Muscle layer of colon (tissue), 2 donors: ENCODE measurements around the gene GPC6.
A peak's percentile ranks its signal among the peaks of the same experiment; 100 is the strongest.

ENCODE experiments used
- H3K27ac ChIP-seq: one replicate; pipeline ENCODE4 v1.7.0; 2013; ENCODE audit warnings: low read depth, mild to moderate bottlenecking, low read length, moderate library complexity
- H3K27me3 ChIP-seq, 2 donors: one replicate each; pipeline ENCODE4 v1.7.0; 2013; ENCODE audit warnings: low read length in 2 of 2, mild to moderate bottlenecking in 2 of 2; ENCODE audit not compliant: insufficient read depth in 2 of 2, control insufficient read depth in 1 of 2
- H3K36me3 ChIP-seq: one replicate; pipeline ENCODE4 v1.7.0; 2013; ENCODE audit warnings: mild to moderate bottlenecking, low read length; ENCODE audit not compliant: insufficient read depth
- H3K4me1 ChIP-seq: one replicate; pipeline ENCODE4 v1.7.0; 2013; ENCODE audit warnings: mild to moderate bottlenecking, low read length; ENCODE audit not compliant: insufficient read depth
- H3K4me3 ChIP-seq, 2 donors: one replicate each; pipeline ENCODE4 v1.7.0; 2013; ENCODE audit warnings: low read length in 2 of 2, low read depth in 1 of 2, mild to moderate bottlenecking in 1 of 2, moderate library complexity in 1 of 2
- H3K9ac ChIP-seq: one replicate; pipeline ENCODE4 v1.7.0; 2013; ENCODE audit warnings: low read length
- H3K9me3 ChIP-seq: one replicate; pipeline ENCODE4 v1.7.0; 2013; ENCODE audit warnings: mild to moderate bottlenecking, low read length
- donor health status: abdominal sarcoma.
- donor health status: Adenocarcinoma of cecum.

Gene GPC6

DNA sequence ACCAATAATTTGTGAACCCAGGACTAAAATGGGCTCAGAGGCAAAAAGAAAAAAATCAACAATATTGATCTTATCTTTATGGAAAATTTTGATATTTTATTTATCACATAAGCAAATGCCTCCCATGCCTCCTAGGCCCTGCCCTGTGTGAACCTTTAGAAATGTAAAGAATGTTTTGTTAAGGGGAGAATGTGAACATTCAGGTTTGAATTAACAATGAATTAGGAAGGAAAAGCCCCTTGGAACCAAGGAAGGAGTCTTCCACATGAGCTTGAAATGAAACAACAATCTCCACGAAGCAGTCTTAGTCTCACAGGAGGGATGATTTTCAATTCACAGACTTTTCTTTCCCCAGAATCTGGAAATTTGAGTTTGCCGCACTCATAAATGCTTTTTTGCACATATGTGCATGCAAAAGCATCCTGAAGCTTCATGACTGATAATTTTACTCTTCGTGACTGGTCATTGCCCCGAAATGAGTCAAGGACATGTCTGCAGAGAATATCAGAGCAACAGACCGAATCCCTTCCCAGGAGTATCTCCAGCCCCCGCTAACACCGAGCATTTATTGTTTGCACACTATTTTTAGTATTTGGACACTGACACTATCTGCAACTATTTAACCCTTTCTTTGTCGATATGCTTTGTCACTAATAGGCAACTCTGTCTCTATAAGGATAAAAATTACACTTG lies 1117.7 kb downstream of the GPC6 start:
- H3K27me3 ChIP-seq, result no peaks in the 10 kb centered on the region
- peaks cover 23% of the 10 kb centered on the region for H3K4me1 ChIP-seq
- no peak overlapping the region for H3K9ac ChIP-seq
- H3K9me3 ChIP-seq, result no peaks in the 10 kb centered on the region
- peak overlapping the region; percentile 19 for H3K27ac ChIP-seq
- no peaks in the 10 kb centered on the region for H3K36me3 ChIP-seq
- peak overlapping the region in 1 of 2 donors; percentile 39 for H3K4me3 ChIP-seq

DNA sequence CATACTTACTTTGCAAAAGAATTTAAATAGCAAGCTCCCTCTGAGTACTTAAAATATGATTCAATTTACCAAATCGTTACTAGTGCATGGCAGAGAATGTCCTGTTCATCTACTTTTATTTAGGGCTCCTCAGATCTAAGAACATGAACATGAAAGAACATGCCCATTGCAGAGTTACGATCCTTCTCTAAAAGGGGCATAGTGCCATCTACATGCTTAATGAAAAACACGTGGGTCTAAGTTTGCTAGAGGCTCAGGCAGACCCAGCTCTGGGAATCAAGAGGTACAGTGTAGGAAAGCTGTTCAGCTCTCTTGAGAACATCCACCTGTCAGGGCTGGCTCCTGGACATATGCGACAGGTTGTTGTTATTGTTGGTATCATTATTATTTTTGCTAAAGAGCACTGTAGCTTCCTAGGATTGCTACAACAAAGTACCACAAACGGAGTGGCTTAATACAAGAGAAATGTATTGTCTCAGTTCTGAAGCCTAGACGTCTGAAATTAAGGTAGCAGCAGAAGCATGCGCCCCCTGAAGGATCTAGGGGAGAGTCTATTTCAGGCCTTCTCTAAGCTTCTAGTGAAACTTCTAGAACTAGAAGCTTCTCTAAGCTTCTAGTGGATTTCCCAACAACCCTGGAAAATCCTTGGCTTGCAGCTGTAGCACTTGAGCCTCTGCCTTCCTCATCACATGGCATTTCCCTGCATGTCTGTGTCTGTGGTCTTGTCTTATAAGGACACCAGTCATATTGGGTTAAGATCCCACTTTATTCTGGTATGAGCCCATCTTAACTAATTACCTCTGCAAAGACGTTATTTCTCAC lies 1119.0 kb downstream of the GPC6 start:
- no peaks in the 10 kb centered on the region for H3K9me3 ChIP-seq
- H3K36me3 ChIP-seq, result no peaks in the 10 kb centered on the region
- no peak overlapping the region for H3K9ac ChIP-seq
- H3K4me1 ChIP-seq, result peaks cover 23% of the 10 kb centered on the region
- H3K27me3 ChIP-seq, result no peaks in the 10 kb centered on the region
- H3K27ac ChIP-seq, result no peak overlapping the region
- H3K4me3 ChIP-seq, result no peak overlapping the region

DNA sequence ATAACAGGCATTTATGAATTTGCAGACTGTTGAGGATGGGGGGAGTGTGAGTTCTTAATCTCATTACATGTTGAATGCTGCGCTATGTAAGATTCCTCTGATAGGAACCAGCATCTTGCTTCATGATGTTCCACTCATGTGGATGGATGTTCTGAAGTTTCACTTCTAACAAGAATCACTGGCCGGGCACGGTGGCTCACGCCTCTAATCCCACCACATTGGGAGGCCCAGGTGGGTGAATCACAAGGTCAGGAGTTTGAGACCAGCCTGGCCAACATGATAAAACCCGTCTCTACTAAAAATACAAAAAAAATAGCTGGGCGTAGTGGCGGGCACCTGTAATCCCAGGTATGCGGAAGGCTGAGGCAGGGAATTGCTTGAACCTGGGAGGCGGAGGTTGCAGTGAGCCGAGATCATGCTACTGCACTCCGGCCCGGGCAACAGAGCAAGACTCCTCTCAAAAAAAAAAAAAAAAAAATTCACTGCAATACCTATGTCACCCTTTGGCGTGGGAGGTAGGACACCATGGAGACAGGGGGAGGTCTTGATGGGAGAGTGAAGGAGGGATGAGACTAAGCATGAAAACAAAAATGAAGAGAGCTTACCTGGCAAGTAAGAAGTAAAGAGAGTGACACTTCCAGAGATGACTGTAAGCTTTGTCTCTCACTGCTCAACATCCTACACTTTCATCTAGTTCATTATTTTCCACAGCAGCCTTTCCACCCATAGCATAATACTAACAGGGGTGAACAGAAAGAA lies 1119.8 kb downstream of the GPC6 start:
- no peaks in the 10 kb centered on the region for H3K36me3 ChIP-seq
- H3K4me3 ChIP-seq, result no peak overlapping the region
- no peak overlapping the region for H3K27ac ChIP-seq
- no peaks in the 10 kb centered on the region for H3K9me3 ChIP-seq
- H3K9ac ChIP-seq, result no peak overlapping the region
- H3K27me3 ChIP-seq, result no peaks in the 10 kb centered on the region
- peaks cover 23% of the 10 kb centered on the region for H3K4me1 ChIP-seq

DNA sequence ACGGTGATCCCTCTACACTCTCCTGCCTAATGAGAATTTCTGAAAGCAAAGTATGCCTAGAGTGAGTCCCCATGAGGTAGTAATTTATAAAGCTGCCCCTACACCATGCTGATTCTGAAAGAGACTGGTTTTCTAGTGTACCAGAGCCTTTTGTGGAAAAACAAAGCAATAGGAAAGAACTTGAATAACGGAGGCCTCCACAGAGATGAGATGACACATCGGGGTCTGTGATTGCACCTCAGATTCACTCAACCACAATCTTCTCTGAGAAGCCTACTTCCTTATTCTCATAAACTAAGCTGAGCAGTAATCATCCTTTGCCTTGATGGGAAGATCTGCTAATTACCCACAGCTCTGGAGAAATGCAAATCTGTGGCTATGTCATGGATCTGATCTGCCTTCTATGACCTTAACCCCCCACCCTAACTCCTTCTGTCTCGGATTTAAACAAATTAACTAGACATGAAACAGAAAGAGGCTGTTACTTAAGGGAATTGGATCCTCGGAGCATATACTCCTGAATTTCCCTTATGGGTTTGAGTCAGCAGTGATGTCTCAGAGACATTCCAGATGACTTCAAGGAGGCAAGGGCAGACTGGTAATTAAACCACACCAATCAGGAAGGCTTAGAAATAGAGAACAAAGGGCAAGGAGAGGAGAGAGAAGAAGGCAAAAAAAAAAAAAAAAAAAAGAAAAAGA lies 1124.8 kb downstream of the GPC6 start:
- Histone ChIP-seq H3K4me3 (no peak overlapping the region), H3K9ac (no peak overlapping the region), H3K27ac (no peak overlapping the region), H3K9me3 (no peaks in the 10 kb centered on the region), H3K4me1 (no peaks in the 10 kb centered on the region), H3K27me3 (no peaks in the 10 kb centered on the region), H3K36me3 (no peaks in the 10 kb centered on the region)

DNA sequence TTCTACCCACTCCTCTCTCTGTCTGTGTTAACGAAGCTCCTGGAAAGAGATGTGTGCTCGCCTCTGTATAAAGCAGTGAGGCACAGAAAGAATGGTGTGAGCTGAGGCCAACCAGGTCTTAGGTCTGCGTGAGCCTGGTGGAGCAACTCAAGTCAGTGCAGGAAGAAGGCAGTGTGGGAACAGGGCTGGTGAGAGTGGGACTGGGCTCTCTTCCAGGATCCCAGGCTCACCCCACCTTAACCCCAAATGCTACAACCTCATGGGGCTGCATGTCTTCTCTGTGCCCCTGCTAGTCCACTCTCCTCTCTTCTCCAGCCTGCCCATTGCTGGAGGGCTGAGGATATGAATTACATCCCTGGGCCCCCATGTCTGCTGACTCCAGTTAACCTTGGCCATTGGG lies 1125.5 kb downstream of the GPC6 start:
- no peak overlapping the region for H3K27ac ChIP-seq
- no peak overlapping the region for H3K9ac ChIP-seq
- H3K4me1 ChIP-seq, result no peaks in the 10 kb centered on the region
- no peaks in the 10 kb centered on the region for H3K9me3 ChIP-seq
- H3K4me3 ChIP-seq, result no peak overlapping the region
- H3K27me3 ChIP-seq, result no peaks in the 10 kb centered on the region
- no peaks in the 10 kb centered on the region for H3K36me3 ChIP-seq

DNA sequence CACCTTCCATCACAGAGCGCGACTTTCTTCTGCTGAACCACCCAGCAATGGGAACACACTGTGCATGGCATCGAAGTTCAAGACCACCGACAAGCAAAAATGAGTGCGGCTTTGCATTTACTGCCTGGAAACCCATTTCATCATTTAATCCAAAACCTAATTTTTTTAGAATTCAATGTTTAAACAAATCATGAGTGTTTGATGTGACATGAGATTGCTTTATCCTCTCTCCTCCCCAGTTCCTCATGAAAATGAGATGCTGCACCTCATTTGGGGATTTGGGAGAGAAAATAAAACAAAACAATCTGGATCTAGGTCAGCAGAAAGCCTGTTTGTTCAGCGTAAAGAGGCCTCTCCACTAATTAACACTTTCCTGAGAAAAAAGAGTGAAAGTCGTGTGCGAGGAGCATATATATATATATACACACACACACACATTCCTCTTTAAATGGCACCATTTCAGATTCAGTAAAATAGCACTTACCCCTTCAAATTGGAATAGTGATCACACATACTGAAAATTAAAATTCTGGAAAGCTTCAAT lies 1126.6 kb downstream of the GPC6 start:
- H3K9ac ChIP-seq, result no peak overlapping the region
- no peaks in the 10 kb centered on the region for H3K27me3 ChIP-seq
- no peaks in the 10 kb centered on the region for H3K9me3 ChIP-seq
- no peaks in the 10 kb centered on the region for H3K36me3 ChIP-seq
- no peak overlapping the region for H3K27ac ChIP-seq
- H3K4me3 ChIP-seq, result no peak overlapping the region
- H3K4me1 ChIP-seq, result no peaks in the 10 kb centered on the region

DNA sequence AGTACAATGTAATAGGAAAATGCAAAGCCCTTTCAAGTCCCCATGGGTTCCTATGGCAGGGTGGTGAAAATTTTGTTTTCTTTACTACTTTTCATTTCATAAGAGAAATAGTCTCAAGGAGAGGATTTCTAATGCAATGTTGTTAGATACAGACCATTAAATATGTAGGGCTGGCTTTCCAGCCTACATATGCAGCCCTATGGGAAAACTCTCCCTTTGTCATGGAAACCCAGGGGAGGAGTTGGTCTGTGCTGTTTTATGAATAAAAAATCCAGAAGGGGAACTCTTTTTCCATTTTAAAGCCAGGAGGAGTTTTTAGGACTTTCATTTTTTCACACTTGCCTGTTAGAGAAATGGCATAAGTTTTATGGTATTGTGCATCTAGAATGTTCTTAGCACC lies 1133.3 kb downstream of the GPC6 start:
- no peak overlapping the region for H3K9ac ChIP-seq
- no peaks in the 10 kb centered on the region for H3K27me3 ChIP-seq

DNA sequence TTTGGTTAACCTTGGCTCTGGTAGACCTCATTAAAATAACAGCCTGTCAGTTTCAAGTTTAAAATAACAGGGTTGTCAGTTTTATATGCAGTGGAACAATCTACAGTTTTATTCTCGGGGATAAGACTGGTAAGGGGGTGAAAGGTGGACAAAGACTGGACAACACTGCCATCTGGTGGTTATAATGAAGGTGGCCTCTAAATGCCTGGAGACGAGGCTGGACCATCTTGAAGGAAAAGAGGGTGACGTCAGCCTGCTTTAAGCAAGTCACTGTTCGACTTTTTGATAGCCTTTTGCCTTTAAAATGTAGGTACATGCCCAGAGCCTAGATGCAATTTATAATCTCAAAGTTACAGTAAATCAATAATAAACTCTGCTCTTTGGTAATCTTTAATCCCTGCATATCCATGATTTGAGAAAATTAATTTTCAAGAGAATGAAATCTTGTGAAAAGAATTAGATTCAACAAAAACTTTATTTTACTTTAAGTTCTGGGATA lies 1135.9 kb downstream of the GPC6 start:
- Histone ChIP-seq H3K36me3 (no peaks in the 10 kb centered on the region), H3K4me3 (no peak overlapping the region), H3K27me3 (no peaks in the 10 kb centered on the region), H3K4me1 (peaks cover 5% of the 10 kb centered on the region), H3K27ac (no peak overlapping the region), H3K9me3 (no peaks in the 10 kb centered on the region), H3K9ac (no peak overlapping the region)

More for the DNA sequence above, 1133.3 kb downstream of the GPC6 start:
- Histone ChIP-seq H3K9me3 (no peaks in the 10 kb centered on the region), H3K4me1 (peaks cover 5% of the 10 kb centered on the region), H3K27ac (no peak overlapping the region), H3K36me3 (no peaks in the 10 kb centered on the region), H3K4me3 (no peak overlapping the region)

DNA sequence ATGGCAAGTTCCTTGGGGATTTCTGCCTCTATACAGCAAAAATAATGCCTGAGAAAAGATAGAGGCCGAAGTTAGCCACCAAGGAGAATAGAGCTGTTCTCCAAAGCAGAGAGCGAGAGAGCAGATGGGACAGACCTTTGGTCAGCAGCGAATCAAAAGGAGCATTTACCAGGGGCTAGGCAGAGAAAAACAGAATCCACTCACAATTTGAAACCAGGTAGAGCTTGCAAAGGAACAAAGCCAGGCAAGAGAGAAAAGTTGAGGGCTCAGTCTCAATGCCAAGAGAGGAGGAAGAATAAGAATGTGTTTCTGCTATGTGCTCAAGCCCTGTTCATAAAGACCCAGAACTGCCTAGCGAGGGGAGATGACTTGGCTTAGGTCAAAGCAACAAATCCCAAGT lies 1140.1 kb downstream of the GPC6 start:
- Histone ChIP-seq H3K9me3 (no peaks in the 10 kb centered on the region), H3K9ac (no peak overlapping the region), H3K4me3 (no peak overlapping the region), H3K36me3 (no peaks in the 10 kb centered on the region), H3K4me1 (peaks cover 19% of the 10 kb centered on the region), H3K27ac (no peak overlapping the region), H3K27me3 (no peaks in the 10 kb centered on the region)

DNA sequence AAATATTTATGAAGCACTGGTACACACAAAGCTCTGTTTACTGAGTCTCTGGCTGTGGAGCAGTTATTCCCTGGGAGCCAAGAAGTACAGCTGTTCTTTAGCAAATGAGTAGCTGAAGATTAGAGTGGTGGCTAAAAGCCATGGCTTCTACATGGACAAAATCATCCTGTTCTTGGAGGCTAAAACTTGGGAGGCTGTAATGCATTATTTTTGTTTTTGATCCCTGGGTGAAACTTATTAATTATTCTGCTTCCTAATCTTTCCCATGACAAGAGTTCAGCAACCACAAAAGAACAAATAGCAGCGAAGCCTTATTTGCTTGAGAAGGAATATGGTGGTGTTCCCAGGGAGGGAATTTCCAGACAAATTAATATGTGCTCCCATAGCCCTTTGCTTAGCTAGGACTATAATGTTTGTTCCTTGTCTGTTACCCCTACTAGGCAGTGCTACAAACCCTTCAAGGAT lies 1143.4 kb downstream of the GPC6 start:
- no peaks in the 10 kb centered on the region for H3K36me3 ChIP-seq
- H3K4me1 ChIP-seq, result peaks cover 14% of the 10 kb centered on the region
- no peaks in the 10 kb centered on the region for H3K27me3 ChIP-seq
- no peak overlapping the region for H3K9ac ChIP-seq
- H3K27ac ChIP-seq, result no peak overlapping the region
- no peak overlapping the region for H3K4me3 ChIP-seq
- H3K9me3 ChIP-seq, result no peaks in the 10 kb centered on the region
